Right cardiac atrium (tissue), 5 donors: ENCODE measurements around the gene ADAMTS17. TPM values are rescaled to one million over a fixed set of nuclear protein-coding genes. Genes with fewer than 3 reads are reported as not detected.

Experiments
- ATAC-seq, 2 donors: fragments of 200-7000 bp; cut with Tn5 transposase; one replicate each; pipeline versions ENCODE4 v1.8.0 to v1.9.1; 2020; ENCODE audit warnings: moderate library complexity in 2 of 2, mild to moderate bottlenecking in 1 of 2
- DNase-seq, 3 donors: peaks; one replicate each; pipeline ENCODE4 v3.0.0-alpha.2; 2020
- H3K27ac ChIP-seq: one replicate; pipeline ENCODE4 v1.5.1; 2013; ENCODE audit warnings: mild to moderate bottlenecking, low read length, control low read depth, moderate library complexity
- H3K27me3 ChIP-seq: one replicate; pipeline ENCODE4 v1.6.1; 2013; ENCODE audit not compliant: control insufficient read depth, insufficient read depth
- H3K4me1 ChIP-seq: one replicate; pipeline ENCODE4 v1.6.1; 2013; ENCODE audit warnings: low read length; ENCODE audit not compliant: control insufficient read depth, insufficient read depth
- H3K4me3 ChIP-seq: one replicate; pipeline ENCODE4 v1.5.1; 2013; ENCODE audit warnings: low read length, control low read depth
- H3K9me3 ChIP-seq: one replicate; pipeline ENCODE4 v1.6.1; 2013; ENCODE audit warnings: low read length; ENCODE audit not compliant: control insufficient read depth
- WGBS: extraction: QIAGEN DNeasy Blood & Tissue Kit; methylation state at CpG from one replicate; pipeline ENCODE4 v1.1.7; 2013; 5-methylcytosine and 5-hydroxymethylcytosine counted together
- intact Hi-C, 4 donors: fragments of 100-400 bp; cut with DNase I; formaldehyde crosslinking; loops; one replicate each; pipeline versions ENCODE4 v1.11.0 to v1.14.0; 2022 to 2023
- polyA plus RNA-seq: library from polyadenylated mRNA; stranded (reverse); fragments of 200-250 nt; gene quantifications from one replicate; pipeline ENCODE4 v1.2.3, GENCODE V29; 2013
- total RNA-seq, 4 donors: library from RNA; stranded (reverse); fragmentation: NEBNext Ultra II Directional; extraction: Animal tissue kit (Norgen Biotek cat#: 25700); gene quantifications; one replicate each; pipeline ENCODE4 v1.2.1, GENCODE V29; 2021
- donor health status: healthy with polysubstance abuse.
- donor health status: DM: no; HTN: yes; CAD: no.
- donor health status: DM: no; HTN: no; CAD: no.
- donor health status: DM: no; HTN: yes; CAD: no; lungs with severe emphysema.
- donor health status: DM: yes; HTN: yes; CAD: no.

Gene ADAMTS17
- total and polyA plus RNA-seq, 5 donors, result 1.2 to 6.5 (median 2.6) TPM

DNA sequence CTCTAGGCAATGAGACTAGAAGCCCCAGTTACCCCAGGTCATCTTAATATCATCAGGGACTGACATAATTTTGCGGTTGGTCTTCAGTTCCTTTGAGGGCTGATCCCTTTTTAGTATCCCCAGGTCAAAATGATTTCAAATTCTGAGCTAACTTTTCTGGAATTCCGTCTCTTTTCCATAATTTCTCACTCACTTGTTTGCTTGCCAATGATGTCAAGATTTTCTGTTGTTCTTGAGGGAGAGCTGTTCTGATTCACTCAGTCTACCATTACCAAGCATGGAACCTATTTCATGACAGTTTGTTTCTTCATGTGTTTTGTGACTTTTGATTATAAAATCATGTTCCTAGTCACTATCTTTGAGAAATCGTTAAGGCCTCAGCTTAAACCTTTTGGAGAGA is 418.1 kb downstream of the ADAMTS17 start:
- no peak for ATAC-seq
- H3K27ac ChIP-seq, result no peak overlapping the region
- no peak overlapping the region for H3K4me3 ChIP-seq
- no peak for DNase-seq
- 58% methylated on average over 3 of the region's 3 CpGs for WGBS
- H3K27me3 ChIP-seq, result no peaks in the 10 kb centered on the region
- peaks cover 3% of the 10 kb centered on the region for H3K4me1 ChIP-seq
- intact Hi-C loops, result no loop called here
- no peaks in the 10 kb centered on the region for H3K9me3 ChIP-seq

Other genes with a start within 250 kb of the ADAMTS17 start
- under 1 TPM in 3 of 4 donors, not detected in 1; 0.17 to 0.48 (median 0.29) TPM for gene CERS3, start 187.0 kb upstream of the ADAMTS17 start, total RNA-seq
- gene CERS3, start 187.0 kb upstream of the ADAMTS17 start, polyA plus RNA-seq, result 0.02 TPM